ENCODE measurements around the gene IL1R2. TPM values are rescaled to one million over a fixed set of nuclear protein-coding genes. Genes with fewer than 3 reads are reported as not detected.

IL1R2 gene
- total RNA-seq, 4 donors from 2014 or later: 2.3 to 18.2 (median 7.0) TPM

DNA sequence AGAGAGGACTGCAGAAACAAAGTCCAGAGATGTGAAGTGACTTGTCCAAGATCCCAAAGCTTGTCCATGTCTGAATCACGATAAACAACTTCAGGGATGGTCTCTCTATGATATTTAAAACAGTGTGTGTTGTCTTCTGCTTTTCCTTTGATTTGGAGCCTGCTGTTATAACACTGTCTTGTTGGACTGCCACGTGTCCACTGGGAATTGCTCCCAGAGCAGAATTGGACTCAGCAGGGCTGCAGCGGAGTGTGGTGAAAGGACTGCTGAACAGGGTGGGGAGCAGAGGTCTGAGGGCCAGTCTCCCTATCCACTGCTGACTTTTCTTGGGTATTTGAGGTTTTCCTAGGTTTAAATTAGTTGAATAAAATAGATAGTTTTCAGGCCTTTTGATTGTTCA is 68.3 kb downstream of the IL1R2 start:
- Histone ChIP-seq H3K4me3 (no peak overlapping the region), H3K9me3 (no peaks in the 10 kb centered on the region), H3K27ac (peak overlapping the region in 3 of 4 donors; percentile 10 to 91 (median 35)), H3K4me1 (peaks cover 0 to 21% (median 0%) of the 10 kb centered on the region in 4 donors), H3K36me3 (no peaks in the 10 kb centered on the region), H3K27me3 (no peaks in the 10 kb centered on the region)
- DNase-seq: no peak
- TF ChIP-seq POLR2A (IDR thresholded peaks at IDR 0.05): no peak
- TF ChIP-seq CTCF (IDR thresholded peaks at IDR 0.05): no peak

DNA sequence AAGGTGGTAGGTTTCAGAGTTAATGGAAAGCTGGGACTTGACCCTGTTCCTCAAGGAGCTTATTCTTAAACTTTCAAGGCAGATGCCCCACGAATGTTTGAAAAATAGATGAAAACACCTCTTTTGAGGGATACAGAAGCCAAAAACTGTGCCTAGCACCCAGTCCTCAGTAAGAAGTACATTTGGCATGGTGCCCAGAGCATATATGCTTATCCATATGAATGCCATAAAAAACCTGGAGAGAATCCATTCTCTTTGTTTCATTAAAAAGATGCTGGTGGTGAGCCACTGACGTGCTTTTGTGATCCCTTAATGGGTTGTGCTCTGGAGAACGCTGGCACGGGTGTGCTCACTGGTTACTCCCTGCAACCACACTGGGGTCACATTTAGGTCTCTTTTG is 69.0 kb downstream of the IL1R2 start:
- Histone ChIP-seq H3K9me3 (no peaks in the 10 kb centered on the region), H3K36me3 (no peaks in the 10 kb centered on the region), H3K27me3 (no peaks in the 10 kb centered on the region), H3K4me1 (peaks cover 0 to 26% (median 0%) of the 10 kb centered on the region in 4 donors), H3K27ac (peak overlapping the region in 3 of 4 donors; percentile 38 to 91 (median 66)), H3K4me3 (no peak overlapping the region)
- DNase-seq: no peak
- TF ChIP-seq CTCF (IDR thresholded peaks at IDR 0.05): no peak
- TF ChIP-seq POLR2A (IDR thresholded peaks at IDR 0.05): no peak

- TF ChIP-seq POLR2A (IDR thresholded peaks at IDR 0.05): no peak
- no peak for TF ChIP-seq CTCF (IDR thresholded peaks at IDR 0.05)
- Histone ChIP-seq H3K4me3 (no peak overlapping the region), H3K27me3 (no peaks in the 10 kb centered on the region), H3K9me3 (no peaks in the 10 kb centered on the region), H3K4me1 (peaks cover 0 to 31% (median 0%) of the 10 kb centered on the region in 4 donors), H3K36me3 (no peaks in the 10 kb centered on the region), H3K27ac (peak overlapping the region; percentile 38 to 91 (median 76))
- no peak for DNase-seq
These were observed 69.5 kb downstream of the IL1R2 start for GRCh38 chr2:102061286-102061699.

DNA sequence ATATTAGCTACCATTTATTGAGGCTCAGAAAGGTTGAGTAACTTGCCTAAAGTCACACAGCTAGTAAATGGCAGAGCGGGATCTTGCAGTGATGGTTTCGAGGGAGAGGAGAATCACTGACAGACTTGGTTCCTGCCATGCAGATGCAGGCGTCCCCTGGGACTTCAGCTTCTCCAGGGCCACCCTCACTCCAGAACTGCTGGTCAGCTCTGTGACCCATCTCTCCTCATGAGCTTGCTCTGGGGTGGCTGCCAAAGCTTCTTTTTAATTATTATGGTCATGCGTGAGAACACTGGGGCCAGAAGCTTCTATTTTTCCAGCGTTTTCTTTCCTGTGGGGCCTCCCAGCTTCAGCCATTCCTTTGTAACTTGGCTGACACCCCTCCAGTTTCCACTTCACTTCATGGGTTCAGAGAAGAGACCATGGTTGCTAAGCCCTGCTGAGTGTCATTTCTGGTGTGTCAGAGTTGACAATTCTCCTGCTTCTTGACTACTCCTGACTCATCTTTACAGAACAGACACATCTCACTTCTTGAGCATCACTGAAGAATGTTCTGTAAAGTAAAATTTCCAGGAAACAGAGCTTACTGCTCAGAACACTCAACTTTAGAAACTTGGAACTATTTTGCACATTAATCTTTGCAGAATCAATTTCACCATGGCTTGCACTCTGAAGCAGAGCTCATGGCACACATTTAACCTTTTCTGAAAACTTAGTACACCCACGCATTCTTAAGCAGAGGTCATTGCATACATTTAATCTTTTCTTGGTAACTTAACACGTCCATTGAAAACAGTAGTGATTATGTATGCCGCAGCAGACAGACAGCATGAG is 70.4 kb downstream of the IL1R2 start:
- Histone ChIP-seq H3K4me3 (no peak overlapping the region), H3K27me3 (no peaks in the 10 kb centered on the region), H3K4me1 (peaks cover 0 to 31% (median 0%) of the 10 kb centered on the region in 4 donors), H3K9me3 (no peaks in the 10 kb centered on the region), H3K27ac (peak overlapping the region; percentile 38 to 93 (median 89)), H3K36me3 (no peaks in the 10 kb centered on the region)
- TF ChIP-seq POLR2A (IDR thresholded peaks at IDR 0.05) (no peak), CTCF (IDR thresholded peaks at IDR 0.05) (no peak)
- DNase-seq: no peak

DNA sequence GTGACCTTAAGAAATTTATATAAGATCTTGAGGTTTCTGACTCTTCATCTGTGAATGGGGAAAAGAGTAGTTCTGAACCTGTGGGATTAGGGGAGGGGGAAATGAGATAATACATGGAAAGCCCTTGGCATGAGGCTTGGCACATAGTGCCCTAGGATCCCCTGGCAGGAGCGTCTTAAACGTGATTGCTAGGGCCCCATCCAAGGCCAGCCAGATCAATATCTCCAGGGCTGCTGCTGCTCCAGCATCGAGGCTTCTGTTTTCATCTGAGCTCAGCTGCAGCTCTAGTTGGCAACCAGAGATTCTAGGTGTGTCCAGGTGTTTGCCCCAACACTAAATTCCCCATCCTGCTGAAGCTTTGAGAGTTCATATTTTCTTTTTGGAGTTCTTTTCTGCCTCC is 71.0 kb downstream of the IL1R2 start:
- TF ChIP-seq POLR2A (IDR thresholded peaks at IDR 0.05) (no peak), CTCF (IDR thresholded peaks at IDR 0.05) (no peak)
- peak overlapping the region; percentile 75 to 93 (median 89) for H3K27ac ChIP-seq
- DNase-seq: no peak
- H3K4me1 ChIP-seq: peaks cover 0 to 31% (median 0%) of the 10 kb centered on the region in 4 donors
- H3K36me3 ChIP-seq: no peaks in the 10 kb centered on the region
- H3K27me3 ChIP-seq: no peaks in the 10 kb centered on the region
- H3K9me3 ChIP-seq: no peaks in the 10 kb centered on the region
- H3K4me3 ChIP-seq: no peak overlapping the region

Measured in Peyer's patch (tissue), 4 donors.